ENCODE results near the gene SPATC1L.

The SPATC1L gene

GRCh38 chr21:46156378-46156645 is 27.9 kb downstream of the SPATC1L start:
- DNase-seq (ENCODE audit: low read depth), result no peak
- H3K36me3 ChIP-seq (ENCODE audit: control insufficient read depth, insufficient read depth, low read length, severe bottlenecking), result no peaks in the 10 kb centered on the region
- H3K4me3 ChIP-seq (ENCODE audit: low read length), result no peak overlapping the region
- no peak overlapping the region for H3K9ac ChIP-seq (ENCODE audit: low read length)
- no peaks in the 10 kb centered on the region for H3K9me3 ChIP-seq (ENCODE audit: control insufficient read depth, low read length)
- no peaks in the 10 kb centered on the region for H3K27me3 ChIP-seq (replicated peaks; ENCODE audit: control insufficient read depth, insufficient read depth, low read length)
- peaks cover 5% of the 10 kb centered on the region for H3K4me1 ChIP-seq (ENCODE audit: control insufficient read depth, insufficient read depth, low read length)

- Histone ChIP-seq H3K4me1 (ENCODE audit: control insufficient read depth, insufficient read depth, low read length) (peaks cover 5% of the 10 kb centered on the region), H3K4me3 (ENCODE audit: low read length) (no peak within 1 kb of the TSS), H3K36me3 (ENCODE audit: control insufficient read depth, insufficient read depth, low read length, severe bottlenecking) (no peaks in the 10 kb centered on the region), H3K27me3 (replicated peaks; ENCODE audit: control insufficient read depth, insufficient read depth, low read length) (no peaks in the 10 kb centered on the region), H3K9me3 (ENCODE audit: control insufficient read depth, low read length) (no peaks in the 10 kb centered on the region), H3K9ac (ENCODE audit: low read length) (no peak within 1 kb of the TSS)
- DNase-seq (ENCODE audit: low read depth), result no peak
Observed at GRCh38 chr21:46155514-46156377, 28.5 kb downstream of the SPATC1L start, which contains the start of gene FTCD. Gene FTCD, minus strand, starts transcription at chr21:46155579. Its CDS starts 56 bp downstream, at chr21:46155523.

GRCh38 chr21:46154955-46155513 is 29.2 kb downstream of the SPATC1L start:
- H3K27me3 ChIP-seq (replicated peaks; ENCODE audit: control insufficient read depth, insufficient read depth, low read length), result no peaks in the 10 kb centered on the region
- H3K36me3 ChIP-seq (ENCODE audit: control insufficient read depth, insufficient read depth, low read length, severe bottlenecking), result no peaks in the 10 kb centered on the region
- H3K9me3 ChIP-seq (ENCODE audit: control insufficient read depth, low read length), result no peaks in the 10 kb centered on the region
- H3K4me3 ChIP-seq (ENCODE audit: low read length), result no peak overlapping the region
- peaks cover 5% of the 10 kb centered on the region for H3K4me1 ChIP-seq (ENCODE audit: control insufficient read depth, insufficient read depth, low read length)
- no peak for DNase-seq (ENCODE audit: low read depth)
- no peak overlapping the region for H3K9ac ChIP-seq (ENCODE audit: low read length)

- Histone ChIP-seq H3K9me3 (ENCODE audit: control insufficient read depth, low read length) (no peaks in the 10 kb centered on the region), H3K4me1 (ENCODE audit: control insufficient read depth, insufficient read depth, low read length) (peaks cover 5% of the 10 kb centered on the region), H3K9ac (ENCODE audit: low read length) (no peak overlapping the region), H3K4me3 (ENCODE audit: low read length) (no peak overlapping the region), H3K36me3 (ENCODE audit: control insufficient read depth, insufficient read depth, low read length, severe bottlenecking) (no peaks in the 10 kb centered on the region), H3K27me3 (replicated peaks; ENCODE audit: control insufficient read depth, insufficient read depth, low read length) (no peaks in the 10 kb centered on the region)
- DNase-seq (ENCODE audit: low read depth), result no peak
Observed at GRCh38 chr21:46154155-46154954, 29.9 kb downstream of the SPATC1L start.

- no peaks in the 10 kb centered on the region for H3K9me3 ChIP-seq (ENCODE audit: control insufficient read depth, low read length)
- no peaks in the 10 kb centered on the region for H3K36me3 ChIP-seq (ENCODE audit: control insufficient read depth, insufficient read depth, low read length, severe bottlenecking)
- H3K4me1 ChIP-seq (ENCODE audit: control insufficient read depth, insufficient read depth, low read length), result peaks cover 5% of the 10 kb centered on the region
- peak overlapping the region; percentile 66 for H3K4me3 ChIP-seq (ENCODE audit: low read length)
- DNase-seq (ENCODE audit: low read depth), result peak; percentile 62
- no peaks in the 10 kb centered on the region for H3K27me3 ChIP-seq (replicated peaks; ENCODE audit: control insufficient read depth, insufficient read depth, low read length)
- H3K9ac ChIP-seq (ENCODE audit: low read length), result peak overlapping the region; percentile 79
Observed at GRCh38 chr21:46153247-46154154, 30.8 kb downstream of the SPATC1L start.

- Histone ChIP-seq H3K9me3 (ENCODE audit: control insufficient read depth, low read length) (no peaks in the 10 kb centered on the region), H3K27me3 (replicated peaks; ENCODE audit: control insufficient read depth, insufficient read depth, low read length) (no peaks in the 10 kb centered on the region), H3K36me3 (ENCODE audit: control insufficient read depth, insufficient read depth, low read length, severe bottlenecking) (no peaks in the 10 kb centered on the region), H3K4me3 (ENCODE audit: low read length) (peak overlapping the region; percentile 66), H3K4me1 (ENCODE audit: control insufficient read depth, insufficient read depth, low read length) (peaks cover 5% of the 10 kb centered on the region), H3K9ac (ENCODE audit: low read length) (no peak overlapping the region)
- DNase-seq (ENCODE audit: low read depth), result no peak
Observed at GRCh38 chr21:46152927-46153246, 31.4 kb downstream of the SPATC1L start.

GRCh38 chr21:46151989-46152926 is 32.0 kb downstream of the SPATC1L start:
- Histone ChIP-seq H3K4me1 (ENCODE audit: control insufficient read depth, insufficient read depth, low read length) (peaks cover 5% of the 10 kb centered on the region), H3K9me3 (ENCODE audit: control insufficient read depth, low read length) (no peaks in the 10 kb centered on the region), H3K27me3 (replicated peaks; ENCODE audit: control insufficient read depth, insufficient read depth, low read length) (no peaks in the 10 kb centered on the region), H3K9ac (ENCODE audit: low read length) (no peak overlapping the region), H3K36me3 (ENCODE audit: control insufficient read depth, insufficient read depth, low read length, severe bottlenecking) (no peaks in the 10 kb centered on the region), H3K4me3 (ENCODE audit: low read length) (no peak overlapping the region)
- no peak for DNase-seq (ENCODE audit: low read depth)

- Histone ChIP-seq H3K9me3 (ENCODE audit: control insufficient read depth, low read length) (no peaks in the 10 kb centered on the region), H3K27me3 (replicated peaks; ENCODE audit: control insufficient read depth, insufficient read depth, low read length) (no peaks in the 10 kb centered on the region), H3K4me3 (ENCODE audit: low read length) (no peak overlapping the region), H3K4me1 (ENCODE audit: control insufficient read depth, insufficient read depth, low read length) (peaks cover 5% of the 10 kb centered on the region), H3K9ac (ENCODE audit: low read length) (no peak overlapping the region), H3K36me3 (ENCODE audit: control insufficient read depth, insufficient read depth, low read length, severe bottlenecking) (no peaks in the 10 kb centered on the region)
- no peak for DNase-seq (ENCODE audit: low read depth)
Observed at GRCh38 chr21:46151261-46151988, 32.8 kb downstream of the SPATC1L start.

GRCh38 chr21:46150491-46151121 is 33.7 kb downstream of the SPATC1L start:
- Histone ChIP-seq H3K9me3 (ENCODE audit: control insufficient read depth, low read length) (no peaks in the 10 kb centered on the region), H3K36me3 (ENCODE audit: control insufficient read depth, insufficient read depth, low read length, severe bottlenecking) (no peaks in the 10 kb centered on the region), H3K9ac (ENCODE audit: low read length) (no peak overlapping the region), H3K4me1 (ENCODE audit: control insufficient read depth, insufficient read depth, low read length) (peaks cover 5% of the 10 kb centered on the region), H3K27me3 (replicated peaks; ENCODE audit: control insufficient read depth, insufficient read depth, low read length) (no peaks in the 10 kb centered on the region), H3K4me3 (ENCODE audit: low read length) (no peak overlapping the region)
- DNase-seq (ENCODE audit: low read depth), result no peak
